Activated CD4-positive, alpha-beta T cell treated with anti-CD3 and anti-CD28 coated beads, Interleukin-2, Interleukin-4, amounts not matched to agents 100 ng/mL and 50 ng/mL, durations not matched to agents 16 hours and 8 hours (primary cell): ENCODE measurements around the gene TMEM170A.

ENCODE experiments used
- DNase-seq: peaks from one replicate; pipeline ENCODE4 v3.0.0-alpha.2; 2020; ENCODE audit warnings: low spot score

Gene TMEM170A

GRCh38 chr16:75401691-75402090 is 62.8 kb downstream of the TMEM170A start:
- no peak for DNase-seq

DNA sequence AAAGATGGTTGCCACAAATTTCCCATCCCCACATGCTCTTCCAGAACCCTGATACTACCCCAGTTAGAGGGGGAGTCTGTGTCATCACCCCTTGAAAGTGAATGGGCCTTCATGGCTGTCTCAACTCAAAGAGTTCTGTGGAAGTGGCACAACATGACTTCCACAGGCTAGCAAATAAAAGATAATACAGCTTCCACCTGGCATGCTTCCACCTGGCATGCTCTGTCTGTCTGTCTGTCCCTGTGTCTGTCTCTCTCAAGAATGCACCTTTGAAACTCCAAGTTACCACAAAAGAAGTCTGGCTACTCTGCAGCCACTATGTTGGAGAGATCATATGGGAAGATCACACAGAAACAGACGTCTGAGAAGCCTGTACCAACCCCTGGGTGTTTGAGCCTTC is 66.2 kb downstream of the TMEM170A start:
- no peak for DNase-seq

DNA sequence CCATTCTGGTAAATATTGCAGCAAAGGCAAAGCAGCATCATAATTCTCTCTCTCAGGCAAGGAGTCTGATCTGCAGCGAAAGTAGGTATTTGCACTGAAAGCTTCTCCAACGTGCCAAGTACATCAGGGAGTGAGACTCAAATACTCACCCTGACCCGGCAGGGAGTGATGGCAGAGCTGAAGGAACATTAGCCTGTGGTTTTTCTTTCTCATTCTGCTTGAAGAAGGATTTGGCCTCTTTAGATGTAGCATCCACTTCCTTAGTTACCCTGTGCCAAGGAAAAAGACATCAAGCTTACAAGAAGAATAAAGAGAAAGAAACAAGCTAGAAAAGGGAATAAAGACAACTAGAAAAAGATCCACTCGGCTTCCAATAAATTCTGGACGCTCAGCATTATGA is 69.5 kb downstream of the TMEM170A start:
- DNase-seq, result no peak
